GM18505 (cell line): ENCODE results near the gene RTTN.
"Not testable (repeated sequence)": the region's sequence is repeated elsewhere in the genome, so short reads cannot be mapped to it uniquely, and the experiment has no call there.

Source experiments
- ATAC-seq: cut with Tn5 transposase; IDR thresholded peaks from one replicate; pipeline ENCODE4 v1.9.1; 2021; ENCODE audit not compliant: unreplicated experiment
- POLR2A ChIP-seq: IDR thresholded peaks from 4 replicates; pipeline ENCODE4 v1.6.1; 2011; ENCODE audit warnings: borderline replicate concordance; ENCODE audit not compliant: insufficient read depth, insufficient read length; ENCODE audit errors: extremely low read depth

The RTTN gene

GRCh38 chr18:70205421-70206397 is at the start of gene RTTN:
TSS of gene RTTN (minus strand) at chr18:70205687. CDS start at chr18:70205658, 29 bp downstream.
- TF ChIP-seq POLR2A = peak; percentile 63
- ATAC-seq = peak; percentile 98

GRCh38 chr18:70250781-70251180 is 45.3 kb upstream of the RTTN start:
- TF ChIP-seq POLR2A = no peak
- ATAC-seq = no peak

GRCh38 chr18:70249861-70250260 is 44.4 kb upstream of the RTTN start:
- not testable (repeated sequence) for ATAC-seq

- ATAC-seq = no peak
- TF ChIP-seq POLR2A = no peak
Measured at GRCh38 chr18:70249118-70249517, 43.6 kb upstream of the RTTN start.

- ATAC-seq = no peak
- TF ChIP-seq POLR2A = no peak
Measured at GRCh38 chr18:70246061-70246466, 40.6 kb upstream of the RTTN start.

GRCh38 chr18:70243131-70243929 is 37.8 kb upstream of the RTTN start:
- ATAC-seq = no peak

GRCh38 chr18:70236921-70237320 is 31.4 kb upstream of the RTTN start:
- ATAC-seq = not testable (repeated sequence)

More at GRCh38 chr18:70243131-70243929, 37.8 kb upstream of the RTTN start:
- TF ChIP-seq POLR2A = no peak

- ATAC-seq = no peak
- TF ChIP-seq POLR2A = no peak
Measured at GRCh38 chr18:70235478-70235877, 30.0 kb upstream of the RTTN start.

GRCh38 chr18:70234667-70235459 is 29.4 kb upstream of the RTTN start:
- ATAC-seq = no peak

GRCh38 chr18:70233974-70234373 is 28.5 kb upstream of the RTTN start:
- no peak for ATAC-seq
- TF ChIP-seq POLR2A = no peak

More at GRCh38 chr18:70234667-70235459, 29.4 kb upstream of the RTTN start:
- no peak for TF ChIP-seq POLR2A

- TF ChIP-seq POLR2A = no peak
- ATAC-seq = no peak
Measured at GRCh38 chr18:70232261-70232660, 26.8 kb upstream of the RTTN start.

GRCh38 chr18:70229639-70230038 is 24.2 kb upstream of the RTTN start:
- TF ChIP-seq POLR2A = no peak
- no peak for ATAC-seq

- ATAC-seq = no peak
- no peak for TF ChIP-seq POLR2A
Measured at GRCh38 chr18:70228536-70228935, 23.0 kb upstream of the RTTN start.
